Breast epithelium (tissue), 4 donors: ENCODE measurements around the gene OCEL1. TPM values are rescaled to one million over a fixed set of nuclear protein-coding genes. Genes with fewer than 3 reads are reported as not detected.

ENCODE experiments used
- DNase-seq, 2 donors: peaks; one replicate each; pipeline ENCODE4 v3.0.0-alpha.2; 2019; ENCODE audit warnings: low spot score in 2 of 2
- H3K27ac ChIP-seq, 2 donors: fragments of 200-600 bp; sonication (generic) in 1 of 2; one replicate each; pipeline ENCODE4 v1.5.1; 2016 to 2019; ENCODE audit warnings: mild to moderate bottlenecking in 1 of 2
- H3K27me3 ChIP-seq, 2 donors: fragments of 200-600 bp; sonication (generic) in 1 of 2; one replicate each; pipeline versions ENCODE4 v1.5.1 to v1.6.0; 2017 to 2019; ENCODE audit warnings: control low read depth in 1 of 2, mild to moderate bottlenecking in 1 of 2
- H3K36me3 ChIP-seq: fragments of 200-600 bp; one replicate; pipeline ENCODE4 v1.5.1; 2019
- H3K4me1 ChIP-seq, 2 donors: fragments of 200-600 bp; sonication (generic); one replicate each; pipeline ENCODE4 v1.5.1; 2016 to 2019; ENCODE audit warnings: control low read depth in 1 of 2
- H3K4me3 ChIP-seq, 3 donors: fragments of 200-600 bp; sonication (generic); 1 replicate in 2 of 3; 2 replicates in 1 of 3; pipeline ENCODE4 v1.5.1; 2016 to 2019; ENCODE audit warnings: mild to moderate bottlenecking in 3 of 3, moderate library complexity in 2 of 3
- H3K9me3 ChIP-seq, 2 donors: fragments of 200-600 bp; sonication (generic) in 1 of 2; one replicate each; pipeline ENCODE4 v1.5.1; 2016 to 2019; ENCODE audit warnings: control low read depth in 1 of 2
- POLR2A ChIP-seq: fragments of 450-650 bp; IDR thresholded peaks from one replicate; pipeline ENCODE4 v1.6.1; 2016; ENCODE audit warnings: antibody characterized with exemption, mild to moderate bottlenecking, moderate library complexity
- POLR2AphosphoS5 ChIP-seq, 3 donors: sonication (generic); formaldehyde crosslinking; IDR thresholded peaks; one replicate each; pipeline ENCODE4 v1.6.1; 2017; ENCODE audit warnings: antibody characterized with exemption in 3 of 3
- intact Hi-C: fragments of 100-400 bp; cut with DNase I; formaldehyde crosslinking; loops from one replicate; pipeline ENCODE4 v1.15.1; 2023; ENCODE audit warnings: low total_unique reads
- total RNA-seq, 3 donors: library from RNA; depleted of rRNA; stranded (reverse); fragments of >200 nt; gene quantifications; one replicate each; pipeline ENCODE4 v1.1.0, GENCODE V29; 2016
- TF ChIP-seq, protein P1 (sequence below), 3 donors: fragments of 450-650 bp; IDR thresholded peaks; one replicate each; pipeline ENCODE4 v1.5.1; 2016 to 2017; ENCODE audit warnings: antibody characterized with exemption in 3 of 3, mild to moderate bottlenecking in 3 of 3, moderate library complexity in 3 of 3

OCEL1 gene
- total RNA-seq, 3 donors from 2014 or later: 8.8 to 13.8 (median 9.4) TPM

DNA sequence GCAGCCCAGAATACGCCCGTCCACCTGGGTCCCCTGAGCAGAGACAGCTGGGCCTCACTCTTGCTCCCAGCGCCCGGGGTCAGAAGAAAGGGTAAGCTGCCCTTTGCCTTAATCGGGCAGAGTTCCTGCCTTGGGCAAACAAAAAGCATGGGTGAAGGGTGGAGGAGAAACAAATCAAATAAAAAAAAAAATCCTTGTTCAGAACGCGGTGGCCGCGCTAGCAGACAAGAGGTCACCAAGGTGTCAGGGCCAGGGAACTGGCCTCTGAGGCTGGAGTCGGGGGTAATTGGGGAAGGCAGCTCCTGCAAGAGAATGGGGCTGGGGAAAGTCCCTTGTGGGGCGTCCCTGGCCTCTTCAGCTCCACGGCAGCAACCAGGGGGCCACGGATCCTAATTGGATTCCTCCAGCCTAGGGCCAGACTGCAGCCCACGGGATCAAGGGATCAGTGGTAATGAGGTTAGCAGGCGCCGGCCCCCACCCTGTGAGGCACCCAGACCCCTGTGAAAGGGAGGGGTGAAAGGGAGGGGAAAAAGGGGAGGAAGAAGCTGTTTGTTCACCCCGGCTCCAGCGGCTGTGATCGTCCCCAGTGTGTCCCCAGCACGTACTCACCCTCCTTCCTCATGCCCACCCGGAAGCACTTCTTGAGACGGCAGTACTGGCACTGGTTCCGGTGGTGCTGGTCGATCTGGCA is 14.2 kb downstream of the OCEL1 start:
- Histone ChIP-seq H3K4me3 (no peak overlapping the region), H3K9me3 (no peaks in the 10 kb centered on the region), H3K27me3 (no peaks in the 10 kb centered on the region), H3K4me1 (peaks cover 0 to 2% of the 10 kb centered on the region in 2 donors), H3K27ac (peak overlapping the region; percentile 22 to 75), H3K36me3 (no peaks in the 10 kb centered on the region)
- intact Hi-C loops: no loop called here
- TF ChIP-seq, protein P1, sequence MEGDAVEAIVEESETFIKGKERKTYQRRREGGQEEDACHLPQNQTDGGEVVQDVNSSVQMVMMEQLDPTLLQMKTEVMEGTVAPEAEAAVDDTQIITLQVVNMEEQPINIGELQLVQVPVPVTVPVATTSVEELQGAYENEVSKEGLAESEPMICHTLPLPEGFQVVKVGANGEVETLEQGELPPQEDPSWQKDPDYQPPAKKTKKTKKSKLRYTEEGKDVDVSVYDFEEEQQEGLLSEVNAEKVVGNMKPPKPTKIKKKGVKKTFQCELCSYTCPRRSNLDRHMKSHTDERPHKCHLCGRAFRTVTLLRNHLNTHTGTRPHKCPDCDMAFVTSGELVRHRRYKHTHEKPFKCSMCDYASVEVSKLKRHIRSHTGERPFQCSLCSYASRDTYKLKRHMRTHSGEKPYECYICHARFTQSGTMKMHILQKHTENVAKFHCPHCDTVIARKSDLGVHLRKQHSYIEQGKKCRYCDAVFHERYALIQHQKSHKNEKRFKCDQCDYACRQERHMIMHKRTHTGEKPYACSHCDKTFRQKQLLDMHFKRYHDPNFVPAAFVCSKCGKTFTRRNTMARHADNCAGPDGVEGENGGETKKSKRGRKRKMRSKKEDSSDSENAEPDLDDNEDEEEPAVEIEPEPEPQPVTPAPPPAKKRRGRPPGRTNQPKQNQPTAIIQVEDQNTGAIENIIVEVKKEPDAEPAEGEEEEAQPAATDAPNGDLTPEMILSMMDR (IDR thresholded peaks at IDR 0.05): no peak
- TF ChIP-seq POLR2A: no peak
- TF ChIP-seq POLR2AphosphoS5 (IDR thresholded peaks at IDR 0.05): no peak
- DNase-seq: no peak

DNA sequence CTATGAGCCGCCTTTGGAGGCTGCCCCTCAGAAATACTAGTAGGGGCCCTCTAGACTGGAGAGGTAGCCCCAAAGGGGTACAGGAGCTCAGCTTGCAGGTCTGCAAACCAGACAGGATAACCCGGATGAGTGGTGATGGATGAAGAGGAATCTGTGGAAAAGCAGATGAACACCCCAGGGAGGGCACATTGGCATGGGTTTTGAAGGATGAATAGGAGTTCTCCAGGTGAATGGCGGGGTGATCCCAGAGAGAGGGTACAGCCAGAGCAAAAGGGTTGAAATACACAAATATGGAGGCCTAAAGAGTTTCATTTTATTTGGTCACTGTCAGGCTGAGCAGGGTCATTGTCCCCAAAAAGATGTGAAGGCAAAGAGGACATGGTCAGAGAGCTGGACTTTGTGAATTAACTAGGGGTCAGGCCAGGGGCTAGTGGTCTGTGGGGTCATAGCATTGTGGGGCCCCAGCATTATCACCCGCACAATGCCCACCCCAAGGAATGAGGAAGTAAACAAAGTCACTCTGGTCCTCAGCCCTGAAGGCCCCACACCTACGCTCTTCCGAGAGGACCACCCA is 14.9 kb downstream of the OCEL1 start:
- Histone ChIP-seq H3K27ac (peak overlapping the region; percentile 62 to 75), H3K36me3 (no peaks in the 10 kb centered on the region), H3K9me3 (no peaks in the 10 kb centered on the region), H3K4me1 (no peaks in the 10 kb centered on the region), H3K27me3 (no peaks in the 10 kb centered on the region), H3K4me3 (no peak overlapping the region)
- TF ChIP-seq POLR2A: no peak
- TF ChIP-seq POLR2AphosphoS5 (IDR thresholded peaks at IDR 0.05): no peak
- TF ChIP-seq, protein P1 (IDR thresholded peaks at IDR 0.05): no peak
- intact Hi-C loops: no loop called here
- DNase-seq: no peak

DNA sequence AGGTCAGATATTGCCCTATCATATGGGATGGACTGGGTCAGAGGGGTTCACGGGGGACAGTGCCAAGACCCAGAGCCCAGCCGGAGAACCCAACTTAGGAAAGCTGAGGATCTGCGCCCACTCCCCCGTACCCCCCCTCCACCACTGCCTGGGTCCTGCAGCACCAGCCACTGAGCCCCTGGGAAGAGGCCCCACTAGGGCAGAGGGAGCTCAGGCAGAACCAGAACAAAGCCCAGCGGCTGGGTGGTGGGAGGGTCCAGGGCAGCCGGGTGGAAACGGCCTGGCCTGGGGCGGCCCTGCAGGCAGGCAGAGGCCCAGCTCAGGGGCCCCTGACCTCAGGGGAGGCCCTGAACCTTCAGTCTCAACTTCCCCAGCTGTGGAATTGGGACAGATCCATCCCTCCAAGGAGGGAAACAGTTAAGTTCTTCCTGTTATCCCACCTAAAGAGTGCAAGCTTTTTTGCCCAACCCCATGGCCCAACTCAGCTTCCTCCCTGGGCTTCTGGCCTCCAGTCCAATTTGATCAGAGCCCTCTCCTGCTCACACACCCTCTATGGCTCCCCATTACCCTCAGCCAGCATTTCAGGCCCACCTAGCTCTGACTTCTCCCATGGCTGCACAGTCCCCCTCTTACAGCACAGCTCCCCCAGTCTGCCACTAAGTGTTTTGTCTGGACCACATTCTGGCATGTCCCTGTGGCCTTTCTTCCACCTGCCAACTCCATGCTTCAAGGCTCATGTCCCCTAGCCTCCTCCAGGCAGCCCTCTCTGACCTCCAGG is 16.6 kb downstream of the OCEL1 start:
- peak overlapping the region in 1 of 3 donors; percentile 11 for H3K4me3 ChIP-seq
- no peaks in the 10 kb centered on the region for H3K36me3 ChIP-seq
- no peaks in the 10 kb centered on the region for H3K27me3 ChIP-seq
- TF ChIP-seq POLR2A: no peak
- TF ChIP-seq, protein P1 (IDR thresholded peaks at IDR 0.05): no peak
- no peak for TF ChIP-seq POLR2AphosphoS5 (IDR thresholded peaks at IDR 0.05)
- no peak for DNase-seq
- H3K4me1 ChIP-seq: peaks cover 6 to 7% of the 10 kb centered on the region in 2 donors
- no peaks in the 10 kb centered on the region for H3K9me3 ChIP-seq
- intact Hi-C loops: no loop called here
- H3K27ac ChIP-seq: peak overlapping the region; percentile 62 to 65

DNA sequence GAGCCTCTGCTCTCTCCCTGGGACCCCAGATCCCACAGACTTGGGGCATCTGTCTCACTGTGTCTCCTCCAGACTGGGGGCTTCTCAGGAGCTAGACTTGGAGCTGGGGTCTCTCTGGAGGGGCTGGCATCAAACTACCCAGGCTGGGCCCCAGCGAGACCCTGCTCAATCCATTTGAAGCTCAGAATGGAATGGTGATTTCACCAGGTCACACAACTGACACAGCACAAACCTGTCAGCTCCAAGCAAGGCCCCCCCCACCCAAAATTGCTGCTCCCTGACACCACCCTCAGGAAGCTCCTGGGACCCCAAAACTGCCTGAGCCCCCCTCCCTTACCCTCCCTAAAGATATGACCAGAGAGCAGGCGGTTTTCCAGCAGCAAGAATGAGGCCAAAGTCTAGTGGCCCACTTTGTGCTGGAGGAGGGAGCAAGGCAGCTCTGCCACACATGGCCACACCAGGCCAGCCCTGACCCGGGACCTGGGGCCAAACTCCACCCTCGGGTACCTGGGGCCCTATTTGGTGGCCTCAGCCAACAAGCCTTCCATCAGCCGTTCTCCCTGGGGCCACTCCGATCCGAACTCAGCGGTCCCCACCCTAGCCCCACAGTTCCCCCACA is 17.3 kb downstream of the OCEL1 start:
- DNase-seq: no peak
- Histone ChIP-seq H3K9me3 (no peaks in the 10 kb centered on the region), H3K4me1 (peaks cover 6 to 7% of the 10 kb centered on the region in 2 donors), H3K36me3 (no peaks in the 10 kb centered on the region), H3K27me3 (no peaks in the 10 kb centered on the region), H3K27ac (peak overlapping the region; percentile 62 to 97), H3K4me3 (peak overlapping the region; percentile 72 to 86 (median 75))
- TF ChIP-seq POLR2A (no peak), POLR2AphosphoS5 (IDR thresholded peaks at IDR 0.05) (no peak)
- TF ChIP-seq, protein P1 (IDR thresholded peaks at IDR 0.05): no peak
- intact Hi-C loops: no loop called here
